Endothelial cell (in vitro differentiated cells): Measurements from ENCODE around the gene LIPT1. TPM values are rescaled to one million over a fixed set of nuclear protein-coding genes. Genes with fewer than 3 reads are reported as not detected.
"Not testable (repeated sequence)": the region's sequence is repeated elsewhere in the genome, so short reads cannot be mapped to it uniquely, and the experiment has no call there.

Source experiments
- DNase-seq: peaks from one replicate; pipeline ENCODE4 v3.0.0; 2021; ENCODE audit warnings: low spot score
- H3K27ac Mint-ChIP-seq: one replicate; pipeline ENCODE4 v1.8.0; 2021; ENCODE audit warnings: mixed read lengths, inconsistent platforms; ENCODE audit not compliant: unreplicated experiment
- H3K27me3 Mint-ChIP-seq: one replicate; pipeline ENCODE4 v1.8.0; 2021; ENCODE audit warnings: mild to moderate bottlenecking, moderate library complexity, mixed read lengths, inconsistent platforms; ENCODE audit not compliant: unreplicated experiment
- H3K36me3 Mint-ChIP-seq: one replicate; pipeline ENCODE4 v1.8.0; 2021; ENCODE audit warnings: mild to moderate bottlenecking, low read depth, mixed read lengths, inconsistent platforms; ENCODE audit not compliant: unreplicated experiment
- H3K4me1 Mint-ChIP-seq: one replicate; pipeline ENCODE4 v1.8.0; 2021; ENCODE audit warnings: mild to moderate bottlenecking, mixed read lengths, inconsistent platforms; ENCODE audit not compliant: unreplicated experiment
- H3K4me3 Mint-ChIP-seq: one replicate; pipeline ENCODE4 v1.8.0; 2021; ENCODE audit warnings: mild to moderate bottlenecking, mixed read lengths, inconsistent platforms; ENCODE audit not compliant: unreplicated experiment
- H3K9me3 Mint-ChIP-seq: one replicate; pipeline ENCODE4 v1.8.0; 2021; ENCODE audit warnings: mixed read lengths, inconsistent platforms; ENCODE audit not compliant: unreplicated experiment
- total RNA-seq: library from RNA; stranded (reverse); fragmentation: NEBNext Ultra II Directional; extraction: Animal tissue kit (Norgen Biotek cat#: 25700); gene quantifications from one replicate; pipeline ENCODE4 v1.2.1, GENCODE V29; 2021; ENCODE audit not compliant: unreplicated experiment
- TF ChIP-seq, protein P1 (sequence below): fragments of 200-600 bp; sonication (generic); IDR thresholded peaks from one replicate; pipeline ENCODE4 v1.5.0; 2021; ENCODE audit warnings: antibody characterized with exemption; ENCODE audit not compliant: unreplicated experiment

LIPT1 gene
- total RNA-seq, 1 donor from 2014 or later, result 6.9 TPM

DNA sequence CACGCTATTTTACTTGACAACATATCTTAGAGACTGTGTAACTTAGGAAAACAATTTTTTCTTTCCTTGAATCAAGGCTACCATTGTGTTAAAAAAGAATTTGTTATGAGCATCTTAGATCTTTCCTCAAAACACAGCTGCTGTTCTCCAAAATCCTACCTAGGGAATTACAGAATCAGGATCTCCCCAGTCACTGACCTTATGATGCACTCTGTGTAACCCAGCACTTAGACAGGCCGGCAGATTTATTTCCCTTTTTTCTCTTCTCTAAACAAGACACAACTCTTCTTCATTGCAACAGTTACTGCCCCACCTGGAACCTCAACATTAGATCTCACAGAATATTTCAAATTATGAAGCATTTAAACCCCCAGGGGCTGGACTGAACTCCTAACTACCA, 26.8 kb upstream of the LIPT1 start:
- Mint-ChIP-seq H3K27ac (no peak overlapping the region), H3K4me3 (no peak overlapping the region), H3K27me3 (no peaks in the 10 kb centered on the region), H3K4me1 (no peaks in the 10 kb centered on the region), H3K9me3 (peaks cover 8% of the 10 kb centered on the region), H3K36me3 (peaks cover 9% of the 10 kb centered on the region)
- TF ChIP-seq, protein P1, sequence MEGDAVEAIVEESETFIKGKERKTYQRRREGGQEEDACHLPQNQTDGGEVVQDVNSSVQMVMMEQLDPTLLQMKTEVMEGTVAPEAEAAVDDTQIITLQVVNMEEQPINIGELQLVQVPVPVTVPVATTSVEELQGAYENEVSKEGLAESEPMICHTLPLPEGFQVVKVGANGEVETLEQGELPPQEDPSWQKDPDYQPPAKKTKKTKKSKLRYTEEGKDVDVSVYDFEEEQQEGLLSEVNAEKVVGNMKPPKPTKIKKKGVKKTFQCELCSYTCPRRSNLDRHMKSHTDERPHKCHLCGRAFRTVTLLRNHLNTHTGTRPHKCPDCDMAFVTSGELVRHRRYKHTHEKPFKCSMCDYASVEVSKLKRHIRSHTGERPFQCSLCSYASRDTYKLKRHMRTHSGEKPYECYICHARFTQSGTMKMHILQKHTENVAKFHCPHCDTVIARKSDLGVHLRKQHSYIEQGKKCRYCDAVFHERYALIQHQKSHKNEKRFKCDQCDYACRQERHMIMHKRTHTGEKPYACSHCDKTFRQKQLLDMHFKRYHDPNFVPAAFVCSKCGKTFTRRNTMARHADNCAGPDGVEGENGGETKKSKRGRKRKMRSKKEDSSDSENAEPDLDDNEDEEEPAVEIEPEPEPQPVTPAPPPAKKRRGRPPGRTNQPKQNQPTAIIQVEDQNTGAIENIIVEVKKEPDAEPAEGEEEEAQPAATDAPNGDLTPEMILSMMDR, result no peak
- DNase-seq, result no peak

- not testable (repeated sequence) for H3K4me1 Mint-ChIP-seq, H3K4me3 Mint-ChIP-seq, DNase-seq, H3K27ac Mint-ChIP-seq, H3K27me3 Mint-ChIP-seq
- peaks cover 24% of the 10 kb centered on the region for H3K36me3 Mint-ChIP-seq
- H3K9me3 Mint-ChIP-seq, result peaks cover 18% of the 10 kb centered on the region
Measured at GRCh38 chr2:99135044-99135556, 19.7 kb upstream of the LIPT1 start.

- H3K36me3 Mint-ChIP-seq, result peaks cover 18% of the 10 kb centered on the region
- peaks cover 5% of the 10 kb centered on the region for H3K4me1 Mint-ChIP-seq
- DNase-seq, result no peak
- H3K4me3 Mint-ChIP-seq, result no peak overlapping the region
- no peak overlapping the region for H3K27ac Mint-ChIP-seq
- peaks cover 2% of the 10 kb centered on the region for H3K27me3 Mint-ChIP-seq
- H3K9me3 Mint-ChIP-seq, result peaks cover 3% of the 10 kb centered on the region
- TF ChIP-seq, protein P1, result no peak
Measured at GRCh38 chr2:99139003-99139402, 15.8 kb upstream of the LIPT1 start.

GRCh38 chr2:99140056-99140859, 14.5 kb upstream of the LIPT1 start:
- Mint-ChIP-seq H3K4me1 (peaks cover 5% of the 10 kb centered on the region), H3K9me3 (no peaks in the 10 kb centered on the region), H3K27me3 (peaks cover 2% of the 10 kb centered on the region), H3K27ac (peak overlapping the region; percentile 86), H3K36me3 (peaks cover 7% of the 10 kb centered on the region), H3K4me3 (peak overlapping the region; percentile 95)
- no peak for DNase-seq
- TF ChIP-seq, protein P1, result no peak

GRCh38 chr2:99140860-99141109, 14.0 kb upstream of the LIPT1 start:
- DNase-seq, result no peak
- Mint-ChIP-seq H3K4me1 (peaks cover 5% of the 10 kb centered on the region), H3K4me3 (peak overlapping the region; percentile 95), H3K36me3 (peaks cover 5% of the 10 kb centered on the region), H3K9me3 (no peaks in the 10 kb centered on the region), H3K27ac (peak overlapping the region; percentile 86), H3K27me3 (peaks cover 2% of the 10 kb centered on the region)
- TF ChIP-seq, protein P1, result no peak
